HG02981 (cell line): ENCODE data around the gene ERICH6B.
"Not testable (repeated sequence)": the region's sequence is repeated elsewhere in the genome, so short reads cannot be mapped to it uniquely, and the experiment has no call there.

ENCODE experiments used
- ATAC-seq: cut with Tn5 transposase; IDR thresholded peaks from one replicate; pipeline ENCODE4 v1.9.1; 2021; ENCODE audit warnings: mild to moderate bottlenecking, moderate library complexity; ENCODE audit not compliant: unreplicated experiment

The ERICH6B gene

GRCh38 chr13:45615501-45616101 is at the start of gene ERICH6B:
Gene ERICH6B (minus strand): TSS chr13:45615739. CDS start chr13:45597005, 18,734 bp downstream.
- no peak for ATAC-seq

- not testable (repeated sequence) for ATAC-seq
Observed at GRCh38 chr13:45662903-45663302, 47.4 kb upstream of the ERICH6B start.

DNA sequence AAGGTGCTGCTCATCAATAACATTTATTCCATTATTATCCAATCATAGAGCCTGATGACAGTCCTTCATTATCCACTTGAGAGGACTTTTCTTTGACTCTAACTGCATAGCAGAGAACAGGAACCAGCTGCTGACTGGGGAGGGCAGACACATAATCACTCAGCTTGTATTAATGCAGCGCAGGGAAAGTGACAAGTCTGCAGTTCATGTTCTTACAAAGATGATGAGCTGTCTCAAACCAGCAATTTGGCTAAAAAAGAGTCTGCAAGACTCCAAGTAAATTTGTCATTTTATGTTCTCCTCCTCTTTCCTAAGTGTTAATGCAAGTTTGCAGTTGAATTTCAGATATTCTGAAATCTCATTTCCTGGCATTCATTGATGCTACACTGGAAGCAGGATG is 46.6 kb upstream of the ERICH6B start:
- ATAC-seq, result no peak

DNA sequence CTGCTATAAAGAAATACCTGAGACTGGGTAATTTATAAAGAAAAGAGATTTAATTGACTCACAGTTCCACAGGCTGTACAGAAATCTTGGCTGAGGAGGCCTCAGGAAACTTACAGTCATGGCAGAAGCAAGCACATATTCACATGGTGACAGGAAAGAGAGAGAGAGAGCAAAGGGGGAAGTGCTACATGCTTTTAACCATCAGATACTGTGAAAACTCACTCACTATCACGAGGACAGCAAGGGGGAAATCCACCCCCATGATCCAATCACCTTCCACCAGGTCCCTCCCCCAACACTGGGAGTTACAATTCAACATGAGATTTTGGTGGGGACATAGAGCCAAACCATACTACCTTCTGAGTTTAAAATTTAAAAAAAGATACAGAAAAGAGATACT is 44.9 kb upstream of the ERICH6B start:
- not testable (repeated sequence) for ATAC-seq

DNA sequence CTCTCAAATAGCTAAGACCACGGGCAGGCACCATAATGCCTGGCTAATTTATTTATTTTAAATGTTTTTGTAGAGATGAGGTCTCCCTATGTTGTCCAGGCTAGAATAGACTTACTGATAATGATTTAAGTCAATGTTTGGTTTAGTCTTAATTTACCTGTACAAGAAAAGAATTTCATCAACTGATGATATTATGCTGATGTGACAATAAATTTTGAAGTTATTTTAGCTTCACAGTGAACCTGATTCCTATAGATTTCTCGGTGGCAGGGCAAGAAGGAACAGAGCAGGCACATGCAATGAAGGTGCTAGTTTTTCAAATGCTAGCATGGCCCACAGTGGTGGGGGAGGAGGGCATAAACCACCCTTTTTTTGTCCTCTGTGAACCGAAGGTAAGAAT is 44.0 kb upstream of the ERICH6B start:
- no peak for ATAC-seq

DNA sequence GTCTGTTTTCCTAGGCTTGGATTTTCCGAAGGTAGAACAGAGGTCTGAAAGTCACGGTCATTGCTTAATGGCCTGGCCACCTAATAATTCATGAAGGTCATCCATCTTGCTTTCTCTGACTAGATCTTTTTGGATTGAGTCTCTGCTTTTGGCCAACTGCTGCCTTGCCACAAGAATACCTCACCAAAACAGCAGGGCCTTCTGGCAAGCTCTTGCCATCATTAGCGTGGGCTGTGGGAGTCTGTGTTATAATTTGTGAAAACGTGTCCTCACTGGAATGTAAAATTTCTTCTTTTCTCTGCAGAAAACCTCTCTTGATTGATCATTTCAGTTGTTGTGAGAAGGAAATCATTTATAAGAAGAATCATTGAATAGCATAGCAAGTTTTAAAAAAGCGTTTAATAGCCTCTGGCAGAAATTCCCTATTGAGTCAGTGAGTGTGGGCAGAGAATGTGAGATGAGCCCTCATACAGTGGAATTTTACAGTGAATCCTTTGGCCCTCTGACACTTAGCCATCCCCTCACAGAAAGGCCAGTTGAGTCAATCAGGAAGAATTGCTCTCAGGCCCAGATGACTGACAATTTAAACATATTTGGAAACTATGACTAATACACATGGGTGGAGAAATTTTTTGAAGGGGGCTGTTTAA is 43.2 kb upstream of the ERICH6B start:
- no peak for ATAC-seq

GRCh38 chr13:45654633-45655349 is 39.3 kb upstream of the ERICH6B start:
- ATAC-seq, result no peak

DNA sequence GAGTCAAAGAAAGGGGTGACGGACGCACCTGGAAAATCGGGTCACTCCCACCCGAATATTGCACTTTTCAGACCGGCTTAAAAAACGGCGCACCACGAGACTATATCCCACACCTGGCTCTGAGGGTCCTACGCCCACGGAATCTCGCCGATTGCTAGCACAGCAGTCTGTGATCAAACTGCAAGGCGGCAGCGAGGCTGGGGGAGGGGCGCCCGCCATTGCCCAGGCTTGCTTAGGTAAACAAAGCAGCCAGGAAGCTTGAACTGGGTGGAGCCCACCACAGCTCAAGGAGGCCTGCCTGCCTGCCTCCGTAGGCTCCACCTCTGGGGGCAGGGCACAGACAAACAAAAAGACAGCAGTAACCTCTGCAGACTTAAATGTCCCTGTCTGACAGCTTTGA is 29.7 kb upstream of the ERICH6B start:
- not testable (repeated sequence) for ATAC-seq

- ATAC-seq, result not testable (repeated sequence)
Observed at GRCh38 chr13:45642159-45642558, 26.6 kb upstream of the ERICH6B start.

DNA sequence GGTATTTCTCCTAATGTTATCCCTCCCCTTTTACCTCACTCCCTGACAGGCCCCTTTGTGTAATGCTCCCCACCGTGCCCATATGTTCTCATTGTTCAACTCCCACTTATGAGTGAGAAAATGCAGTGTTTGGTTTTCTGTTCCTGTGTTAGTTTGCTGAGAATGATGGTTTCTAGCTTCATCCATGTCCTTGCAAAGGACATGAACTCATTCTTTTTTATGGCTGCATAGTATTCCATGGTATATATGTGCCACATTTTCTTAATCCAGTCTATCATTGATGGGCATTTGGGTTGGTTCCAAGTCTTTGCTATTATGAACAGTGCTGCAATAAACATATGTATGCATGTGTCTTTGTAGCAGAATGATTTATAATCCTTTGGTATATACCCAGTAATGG is 19.8 kb upstream of the ERICH6B start:
- ATAC-seq, result not testable (repeated sequence)

- no peak for ATAC-seq
Observed at GRCh38 chr13:45630791-45631190, 15.3 kb upstream of the ERICH6B start.

GRCh38 chr13:45629940-45630339 is 14.4 kb upstream of the ERICH6B start:
- no peak for ATAC-seq

- no peak for ATAC-seq
Observed at GRCh38 chr13:45628094-45628493, 12.6 kb upstream of the ERICH6B start.

GRCh38 chr13:45627656-45628055 is 12.1 kb upstream of the ERICH6B start:
- no peak for ATAC-seq

DNA sequence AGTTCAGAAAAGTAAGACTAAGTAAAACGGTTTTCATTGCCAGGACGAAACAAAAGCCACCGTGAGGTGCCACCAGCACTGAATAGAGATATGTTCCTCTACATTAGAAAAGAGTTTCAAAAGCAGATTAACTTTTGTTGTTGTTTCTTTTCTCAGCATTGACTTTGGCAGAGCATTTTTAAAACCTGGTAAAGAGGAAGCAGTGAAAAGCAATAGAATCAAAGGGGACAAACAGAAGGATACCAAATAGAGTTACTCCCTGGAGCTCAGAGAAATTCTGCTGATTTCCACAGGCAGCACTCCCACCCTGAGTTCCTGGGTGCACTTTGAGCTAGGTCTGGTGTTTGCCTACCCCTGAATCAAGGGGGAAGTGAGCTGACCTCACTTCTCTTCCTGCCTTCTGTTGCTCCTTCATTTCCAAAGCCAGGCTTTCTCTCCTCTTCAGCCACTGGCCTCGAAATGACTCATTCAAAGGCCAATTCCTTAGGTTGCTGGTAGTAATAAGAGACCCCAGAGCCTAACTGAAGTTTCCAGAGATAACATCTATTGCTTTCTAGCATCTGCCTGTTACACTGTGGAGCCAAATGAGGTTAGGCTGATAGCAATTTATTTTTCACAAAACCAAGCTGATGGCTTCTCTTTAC is 11.3 kb upstream of the ERICH6B start:
- ATAC-seq, result no peak

DNA sequence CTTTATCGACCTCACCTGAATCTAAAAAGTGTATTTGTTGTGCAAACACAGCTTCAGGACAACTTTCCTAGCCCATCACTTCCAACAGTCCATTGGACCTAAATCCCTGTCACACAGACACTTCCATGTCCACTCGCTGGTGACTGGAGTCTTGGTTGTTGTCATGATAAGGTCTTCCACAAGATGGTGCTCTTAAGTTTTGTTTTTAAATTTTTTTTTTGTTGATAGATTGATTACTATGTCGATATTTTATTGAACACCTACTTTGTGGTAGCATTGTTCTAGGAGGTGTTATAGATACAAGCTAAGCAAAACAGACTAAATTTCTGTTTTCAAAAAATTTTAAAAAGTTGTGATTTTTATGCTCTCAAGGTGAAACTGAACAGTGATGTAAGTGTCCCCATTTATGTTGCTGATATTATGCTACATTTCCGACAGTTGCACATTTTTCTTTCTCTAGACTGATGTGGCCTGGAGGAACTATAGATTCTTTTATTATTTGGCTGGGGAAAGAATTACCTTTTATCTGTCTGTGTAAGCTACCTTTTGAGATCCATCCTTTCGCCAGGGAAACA is 8.1 kb upstream of the ERICH6B start:
- no peak for ATAC-seq

DNA sequence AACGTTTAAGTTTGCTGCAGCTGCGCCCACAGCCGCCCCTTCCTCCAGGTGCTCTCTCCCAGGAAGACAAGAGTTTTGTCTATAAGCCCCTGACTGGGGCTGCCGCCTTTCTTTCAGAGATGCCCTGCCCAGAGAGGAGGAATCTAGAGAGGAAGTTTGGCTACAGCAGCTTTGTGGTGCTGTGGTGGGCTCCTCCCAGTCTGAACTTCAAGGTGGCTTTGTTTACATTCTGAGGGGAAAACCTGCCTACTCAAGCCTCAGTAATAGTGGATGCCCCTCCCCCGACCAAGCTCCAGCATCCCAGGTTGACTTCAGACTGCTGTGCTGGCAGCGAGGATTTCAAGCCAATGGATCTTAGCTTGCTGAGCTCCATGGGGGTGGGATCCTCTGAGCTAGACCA is 6.4 kb upstream of the ERICH6B start:
- ATAC-seq, result no peak

GRCh38 chr13:45607931-45608330 is 7.6 kb downstream of the ERICH6B start:
- no peak for ATAC-seq

- ATAC-seq, result no peak
Observed at GRCh38 chr13:45604892-45605291, 10.6 kb downstream of the ERICH6B start.

GRCh38 chr13:45603338-45603737 is 12.2 kb downstream of the ERICH6B start:
- ATAC-seq, result no peak
